Fibroblast of lung (primary cell): ENCODE results near the gene KCNK4. TPM values are rescaled to one million over a fixed set of nuclear protein-coding genes. Genes with fewer than 3 reads are reported as not detected.

Source experiments
- DNase-seq, 2 donors: peaks; one replicate each; pipeline versions ENCODE4 v3.0.0 to v3.0.0-alpha.2; 2010; ENCODE audit warnings: low read depth in 2 of 2
- H2AFZ ChIP-seq: 2 replicates; pipeline ENCODE4 v1.5.1; 2012; ENCODE audit warnings: low read length, control low read depth, inconsistent platforms
- H3K27ac ChIP-seq: 2 replicates; pipeline ENCODE4 v1.5.1; 2011; ENCODE audit warnings: low read length, control low read depth; ENCODE audit not compliant: insufficient read depth
- H3K27me3 ChIP-seq: 2 replicates; pipeline ENCODE4 v1.5.1; 2011; ENCODE audit warnings: mild to moderate bottlenecking, low read length; ENCODE audit not compliant: control insufficient read depth, insufficient read depth
- H3K36me3 ChIP-seq: 2 replicates; pipeline ENCODE4 v1.5.1; 2011; ENCODE audit warnings: low read length; ENCODE audit not compliant: control insufficient read depth, insufficient read depth
- H3K4me1 ChIP-seq: 2 replicates; pipeline ENCODE4 v1.5.1; 2011; ENCODE audit warnings: low read length; ENCODE audit not compliant: control insufficient read depth, insufficient read depth; ENCODE audit errors: extremely low read depth
- H3K4me2 ChIP-seq: 2 replicates; pipeline ENCODE4 v1.5.1; 2011; ENCODE audit warnings: low read length, control low read depth; ENCODE audit not compliant: insufficient read depth; ENCODE audit errors: extremely low read depth
- H3K4me3 ChIP-seq, 4 experiments: fragments of 200-600 bp in 1 of 4; sonication (generic) in 1 of 4; replicated peaks in 1 of 4; 2 replicates each; pipeline ENCODE4 v1.5.1; 2011 to 2016; ENCODE audit warnings: low read length in 4 of 4, low read depth in 3 of 4, mild to moderate bottlenecking in 3 of 4, control low read depth in 2 of 4, inconsistent platforms in 1 of 4, mixed read lengths in 1 of 4; ENCODE audit not compliant: insufficient read depth in 1 of 4; ENCODE audit errors: control extremely low read depth in 1 of 4
- H3K79me2 ChIP-seq: 2 replicates; pipeline ENCODE4 v1.5.1; 2012; ENCODE audit warnings: mild to moderate bottlenecking, low read length, inconsistent platforms; ENCODE audit not compliant: control insufficient read depth, insufficient read depth
- H3K9ac ChIP-seq: 2 replicates; pipeline ENCODE4 v1.5.1; 2011; ENCODE audit warnings: mild to moderate bottlenecking, low read length, control low read depth; ENCODE audit not compliant: insufficient read depth
- H3K9me3 ChIP-seq: 2 replicates; pipeline ENCODE4 v1.5.1; 2012; ENCODE audit warnings: low read depth, low read length; ENCODE audit not compliant: control insufficient read depth, insufficient read depth
- H4K20me1 ChIP-seq: 2 replicates; pipeline ENCODE4 v1.5.1; 2011; ENCODE audit warnings: low read length; ENCODE audit not compliant: control insufficient read depth, insufficient read depth; ENCODE audit errors: extremely low read depth
- EZH2 ChIP-seq: IDR thresholded peaks from 2 replicates; pipeline ENCODE4 v1.5.1; 2012; ENCODE audit warnings: low read length, control low read depth, mild to moderate bottlenecking; ENCODE audit errors: missing control alignments
- polyA plus RNA-seq, 2 donors: library from polyadenylated mRNA; depleted of rRNA in 1 of 2; stranded (reverse) in 1 of 2; unstranded in 1 of 2; fragments of >200 nt; gene quantifications; 2 replicates each; pipeline ENCODE4 v1.2.1, GENCODE V29; 2011 to 2012; ENCODE audit warnings: missing spikeins in 1 of 2
- total RNA-seq: library from RNA; depleted of rRNA; stranded (reverse); fragments of >200 nt; gene quantifications from 2 replicates; pipeline ENCODE4 v1.2.1, GENCODE V29; 2014
- TF ChIP-seq, protein P1 (sequence below), 2 donors: IDR thresholded peaks in 1 of 2; conservative IDR thresholded peaks in 1 of 2; 1 replicate in 1 of 2; 2 replicates in 1 of 2; pipeline ENCODE4 v1.5.1; 2011 to 2012; ENCODE audit warnings: low read length in 2 of 2, control low read depth in 1 of 2, inconsistent platforms in 1 of 2, low read depth in 1 of 2, mild to moderate bottlenecking in 1 of 2

Gene KCNK4
- total and polyA plus RNA-seq, 2 donors (not counting 1 experiment from before 2014, with no cell fraction given): not detected

DNA sequence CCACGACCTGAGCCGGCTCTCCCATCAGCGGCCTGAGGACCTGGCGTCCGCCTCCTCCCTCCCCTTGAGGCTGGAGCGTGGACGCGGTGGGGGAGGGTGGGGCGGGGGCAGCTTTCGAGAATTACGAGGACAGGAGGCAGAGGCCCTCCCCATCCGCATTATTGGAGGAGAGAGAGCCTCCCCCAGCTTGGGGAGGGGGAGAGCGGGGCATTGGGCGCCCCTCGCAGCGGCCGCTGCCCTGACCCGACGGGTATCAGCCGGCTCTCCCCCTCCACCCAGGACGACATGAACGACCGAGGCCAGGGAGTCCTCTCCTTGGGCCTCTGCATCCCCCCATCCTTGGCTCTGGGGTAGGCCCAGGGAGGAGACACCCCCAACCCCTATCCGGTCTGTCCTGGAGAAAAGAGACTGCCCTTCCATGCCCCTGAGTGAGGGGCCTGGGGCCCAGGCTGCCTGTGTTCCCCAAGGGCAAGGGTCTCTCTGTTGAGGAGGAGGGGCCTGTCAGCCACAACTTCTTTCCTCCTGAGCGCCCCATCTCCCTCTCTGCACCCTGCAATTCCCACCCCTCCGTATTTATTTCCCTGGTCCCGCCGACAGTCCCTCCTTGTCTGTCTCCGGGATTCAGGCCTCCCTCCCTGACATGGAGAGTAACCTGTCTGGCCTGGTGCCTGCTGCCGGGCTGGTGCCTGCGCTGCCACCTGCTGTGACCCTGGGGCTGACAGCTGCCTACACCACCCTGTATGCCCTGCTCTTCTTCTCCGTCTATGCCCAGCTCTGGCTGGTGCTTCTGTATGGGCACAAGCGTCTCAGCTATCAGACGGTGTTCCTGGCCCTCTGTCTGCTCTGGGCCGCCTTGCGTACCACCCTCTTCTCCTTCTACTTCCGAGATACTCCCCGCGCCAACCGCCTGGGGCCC lies 5.0 kb upstream of the KCNK4 start:
- Histone ChIP-seq H3K9ac (peak overlapping the region; percentile 85), H3K36me3 (peaks cover 3% of the 10 kb centered on the region), H2AFZ (peak overlapping the region; percentile 34), H3K4me3 (peak overlapping the region; percentile 49 to 85 (median 68)), H4K20me1 (no peaks in the 10 kb centered on the region), H3K4me1 (peaks cover 7% of the 10 kb centered on the region), H3K4me2 (peak overlapping the region; percentile 86), H3K27ac (peak overlapping the region; percentile 85), H3K27me3 (peaks cover 7% of the 10 kb centered on the region), H3K79me2 (peaks cover 4% of the 10 kb centered on the region), H3K9me3 (no peaks in the 10 kb centered on the region)
- TF ChIP-seq, protein P1, sequence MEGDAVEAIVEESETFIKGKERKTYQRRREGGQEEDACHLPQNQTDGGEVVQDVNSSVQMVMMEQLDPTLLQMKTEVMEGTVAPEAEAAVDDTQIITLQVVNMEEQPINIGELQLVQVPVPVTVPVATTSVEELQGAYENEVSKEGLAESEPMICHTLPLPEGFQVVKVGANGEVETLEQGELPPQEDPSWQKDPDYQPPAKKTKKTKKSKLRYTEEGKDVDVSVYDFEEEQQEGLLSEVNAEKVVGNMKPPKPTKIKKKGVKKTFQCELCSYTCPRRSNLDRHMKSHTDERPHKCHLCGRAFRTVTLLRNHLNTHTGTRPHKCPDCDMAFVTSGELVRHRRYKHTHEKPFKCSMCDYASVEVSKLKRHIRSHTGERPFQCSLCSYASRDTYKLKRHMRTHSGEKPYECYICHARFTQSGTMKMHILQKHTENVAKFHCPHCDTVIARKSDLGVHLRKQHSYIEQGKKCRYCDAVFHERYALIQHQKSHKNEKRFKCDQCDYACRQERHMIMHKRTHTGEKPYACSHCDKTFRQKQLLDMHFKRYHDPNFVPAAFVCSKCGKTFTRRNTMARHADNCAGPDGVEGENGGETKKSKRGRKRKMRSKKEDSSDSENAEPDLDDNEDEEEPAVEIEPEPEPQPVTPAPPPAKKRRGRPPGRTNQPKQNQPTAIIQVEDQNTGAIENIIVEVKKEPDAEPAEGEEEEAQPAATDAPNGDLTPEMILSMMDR (conservative IDR thresholded peaks at IDR 0.05 in 1 of 2, IDR thresholded peaks at IDR 0.05 in 1 of 2; ENCODE audit: low read depth in 1 of 2, low read length in 2 of 2): no peak
- TF ChIP-seq EZH2: no peak
- no peak for DNase-seq

DNA sequence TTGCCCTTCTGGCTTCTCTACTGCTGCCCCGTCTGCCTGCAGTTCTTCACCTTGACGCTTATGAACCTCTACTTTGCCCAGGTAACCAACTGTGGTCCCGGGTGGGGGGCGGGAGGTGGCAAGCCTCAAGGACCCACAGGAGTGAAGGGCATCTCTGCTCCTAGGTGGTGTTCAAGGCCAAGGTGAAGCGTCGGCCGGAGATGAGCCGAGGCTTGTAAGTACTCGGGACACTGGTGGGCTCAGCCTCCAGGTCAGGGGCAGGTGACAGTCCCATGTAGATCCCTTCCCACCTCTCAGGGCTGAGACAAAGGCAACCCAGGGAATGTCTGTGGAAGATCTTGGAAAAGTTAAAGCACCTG lies 4.3 kb upstream of the KCNK4 start:
- no peak overlapping the region for H2AFZ ChIP-seq
- DNase-seq: no peak
- no peak for TF ChIP-seq EZH2
- TF ChIP-seq, protein P1 (conservative IDR thresholded peaks at IDR 0.05 in 1 of 2, IDR thresholded peaks at IDR 0.05 in 1 of 2; ENCODE audit: low read depth in 1 of 2, low read length in 2 of 2): no peak

DNA sequence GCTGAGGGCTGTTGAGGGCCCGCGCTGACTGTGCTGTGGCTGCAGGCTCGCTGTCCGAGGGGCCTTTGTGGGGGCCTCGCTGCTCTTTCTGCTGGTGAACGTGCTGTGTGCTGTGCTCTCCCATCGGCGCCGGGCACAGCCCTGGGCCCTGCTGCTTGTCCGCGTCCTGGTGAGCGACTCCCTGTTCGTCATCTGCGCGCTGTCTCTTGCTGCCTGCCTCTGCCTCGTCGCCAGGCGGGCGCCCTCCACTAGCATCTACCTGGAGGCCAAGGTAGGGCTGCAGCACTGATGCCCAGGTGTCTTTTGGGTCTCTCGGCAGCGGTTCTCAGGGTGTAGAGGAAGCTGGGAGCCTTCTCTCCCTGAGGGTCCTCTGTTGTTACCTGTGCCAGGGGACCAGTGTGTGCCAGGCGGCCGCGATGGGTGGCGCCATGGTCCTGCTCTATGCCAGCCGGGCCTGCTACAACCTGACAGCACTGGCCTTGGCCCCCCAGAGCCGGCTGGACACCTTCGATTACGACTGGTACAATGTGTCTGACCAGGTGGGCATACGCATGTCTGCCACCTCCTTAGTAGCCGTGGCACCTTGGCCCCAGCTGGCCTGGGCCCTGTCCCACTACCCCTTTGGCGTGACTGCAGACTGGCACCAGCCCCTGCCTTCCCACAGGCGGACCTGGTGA lies 3.3 kb upstream of the KCNK4 start:
- Histone ChIP-seq H3K36me3 (no peaks in the 10 kb centered on the region), H3K79me2 (peaks cover 4% of the 10 kb centered on the region), H3K9ac (no peak overlapping the region), H3K27ac (no peak overlapping the region), H3K27me3 (peaks cover 19% of the 10 kb centered on the region), H3K9me3 (no peaks in the 10 kb centered on the region), H2AFZ (no peak overlapping the region), H3K4me2 (no peak overlapping the region), H3K4me3 (no peak overlapping the region), H4K20me1 (no peaks in the 10 kb centered on the region), H3K4me1 (peaks cover 7% of the 10 kb centered on the region)
- no peak for DNase-seq
- no peak for TF ChIP-seq EZH2
- TF ChIP-seq, protein P1 (conservative IDR thresholded peaks at IDR 0.05 in 1 of 2, IDR thresholded peaks at IDR 0.05 in 1 of 2; ENCODE audit: low read depth in 1 of 2, low read length in 2 of 2): no peak

More for the DNA sequence above, 4.3 kb upstream of the KCNK4 start:
- Histone ChIP-seq H3K79me2 (peaks cover 4% of the 10 kb centered on the region), H3K4me2 (no peak overlapping the region), H3K36me3 (peaks cover 3% of the 10 kb centered on the region), H3K27me3 (peaks cover 9% of the 10 kb centered on the region), H3K9ac (no peak overlapping the region), H3K4me1 (peaks cover 7% of the 10 kb centered on the region), H4K20me1 (no peaks in the 10 kb centered on the region), H3K4me3 (no peak overlapping the region), H3K27ac (no peak overlapping the region), H3K9me3 (no peaks in the 10 kb centered on the region)
